Stomach (tissue), 4 donors: ENCODE data around the gene PRKN.

ENCODE experiments used
- CTCF ChIP-seq, 7 experiments: fragments of 450-650 bp in 4 of 7; fragments of 200-600 bp in 3 of 7; sonication (generic) in 3 of 7; IDR thresholded peaks; one replicate each; pipeline ENCODE4 v1.5.1; 2016 to 2019; ENCODE audit warnings: antibody characterized with exemption in 7 of 7, control low read depth in 2 of 7, mild to moderate bottlenecking in 1 of 7
- EP300 ChIP-seq: sonication (generic); formaldehyde crosslinking; IDR thresholded peaks from one replicate; pipeline ENCODE4 v1.6.1; 2017; ENCODE audit warnings: antibody characterized with exemption
- POLR2A ChIP-seq, 4 donors: fragments of 450-650 bp; IDR thresholded peaks; one replicate each; pipeline ENCODE4 v1.6.1; 2016; ENCODE audit warnings: antibody characterized with exemption in 4 of 4, control low read depth in 2 of 4, mild to moderate bottlenecking in 1 of 4, moderate library complexity in 1 of 4
- POLR2AphosphoS5 ChIP-seq, 3 donors: sonication (generic); formaldehyde crosslinking; IDR thresholded peaks; one replicate each; pipeline ENCODE4 v1.6.1; 2016; ENCODE audit warnings: antibody characterized with exemption in 3 of 3

GRCh38 chr6:162554531-162554930 lies 173.0 kb downstream of the PRKN start:
- TF ChIP-seq EP300 (no peak), POLR2A (IDR thresholded peaks at IDR 0.05) (no peak), CTCF (IDR thresholded peaks at IDR 0.05) (no peak), POLR2AphosphoS5 (IDR thresholded peaks at IDR 0.05) (no peak)
